ENCODE data around the gene FBXO46.

The FBXO46 gene

GRCh38 chr19:45711851-45712698 is 18.6 kb downstream of the FBXO46 start:
- 97% methylated on average over 72 of the region's 76 CpGs for WGBS
- H3K36me3 ChIP-seq (ENCODE audit: control insufficient read depth in 1 of 2, insufficient read depth in 2 of 2, low read depth in 1 of 2, low read length in 2 of 2) = peaks cover 26 to 33% of the 10 kb centered on the region in 2 experiments

GRCh38 chr19:45710356-45711130 is 20.2 kb downstream of the FBXO46 start:
- DNase-seq = no peak
- WGBS = 98% methylated on average over 7 of the region's 10 CpGs
- H3K4ac ChIP-seq (ENCODE audit: low read depth in 1 of 2, low read length in 2 of 2) = no peak overlapping the region
- no peak overlapping the region for H3K14ac ChIP-seq (ENCODE audit: low read length in 2 of 2)
- no peak overlapping the region for H2BK5ac ChIP-seq (ENCODE audit: low read depth, low read length, poor library complexity, severe bottlenecking)
- no peaks in the 10 kb centered on the region for H3K27me3 ChIP-seq (ENCODE audit: control insufficient read depth in 1 of 2, insufficient read depth in 1 of 2, low read length in 2 of 2)
- no peak overlapping the region for H4K8ac ChIP-seq (ENCODE audit: low read length)
- no peak overlapping the region for H3K18ac ChIP-seq (ENCODE audit: low read depth in 1 of 2, low read length in 2 of 2)
- H2AK5ac ChIP-seq (ENCODE audit: low read length, severe bottlenecking) = no peak overlapping the region
- H2BK12ac ChIP-seq (ENCODE audit: low read length in 2 of 2) = no peak overlapping the region
- peaks cover 5% of the 10 kb centered on the region for H3K4me1 ChIP-seq (ENCODE audit: control insufficient read depth, insufficient read depth, low read depth, low read length)
- no peak overlapping the region for H3K23ac ChIP-seq (ENCODE audit: low read length in 2 of 2)
- H2AFZ ChIP-seq (ENCODE audit: low read depth, low read length) = no peak overlapping the region
- no peak overlapping the region for H3K4me3 ChIP-seq (ENCODE audit: insufficient read depth in 1 of 2, low read depth in 1 of 2, low read length in 2 of 2)
- no peak overlapping the region for H2BK120ac ChIP-seq (ENCODE audit: low read depth, low read length)
- peaks cover 23% of the 10 kb centered on the region for H3K79me1 ChIP-seq (replicated peaks; ENCODE audit: low read length, poor library complexity, severe bottlenecking)
- peaks cover 26 to 33% of the 10 kb centered on the region in 2 experiments for H3K36me3 ChIP-seq (ENCODE audit: control insufficient read depth in 1 of 2, insufficient read depth in 2 of 2, low read depth in 1 of 2, low read length in 2 of 2)
- H2BK15ac ChIP-seq (ENCODE audit: low read depth, poor library complexity, severe bottlenecking) = no peak overlapping the region
- no peak overlapping the region for H3K27ac ChIP-seq (ENCODE audit: low read length, poor library complexity, severe bottlenecking)
- no peak overlapping the region for H4K91ac ChIP-seq (ENCODE audit: low read length)
- H3K9ac ChIP-seq (ENCODE audit: low read length) = no peak overlapping the region
- H3K4me2 ChIP-seq (ENCODE audit: low read length, poor library complexity, severe bottlenecking) = no peak overlapping the region
- H3K9me3 ChIP-seq (ENCODE audit: control insufficient read depth, low read length) = no peaks in the 10 kb centered on the region

More at GRCh38 chr19:45711851-45712698, 18.6 kb downstream of the FBXO46 start:
- Histone ChIP-seq H3K27me3 (ENCODE audit: control insufficient read depth in 1 of 2, insufficient read depth in 1 of 2, low read length in 2 of 2) (no peaks in the 10 kb centered on the region), H2BK12ac (ENCODE audit: low read length in 2 of 2) (no peak overlapping the region), H3K4me3 (ENCODE audit: insufficient read depth in 1 of 2, low read depth in 1 of 2, low read length in 2 of 2) (no peak overlapping the region), H3K23ac (ENCODE audit: low read length in 2 of 2) (no peak overlapping the region), H3K9me3 (ENCODE audit: control insufficient read depth, low read length) (no peaks in the 10 kb centered on the region), H3K79me1 (replicated peaks; ENCODE audit: low read length, poor library complexity, severe bottlenecking) (peaks cover 28% of the 10 kb centered on the region), H2AFZ (ENCODE audit: low read depth, low read length) (no peak overlapping the region), H2AK5ac (ENCODE audit: low read length, severe bottlenecking) (no peak overlapping the region), H3K4me2 (ENCODE audit: low read length, poor library complexity, severe bottlenecking) (no peak overlapping the region), H3K27ac (ENCODE audit: low read length, poor library complexity, severe bottlenecking) (no peak overlapping the region), H3K9ac (ENCODE audit: low read length) (no peak overlapping the region), H4K8ac (ENCODE audit: low read length) (peak overlapping the region; percentile 7), H2BK15ac (ENCODE audit: low read depth, poor library complexity, severe bottlenecking) (no peak overlapping the region), H2BK120ac (ENCODE audit: low read depth, low read length) (no peak overlapping the region), H2BK5ac (ENCODE audit: low read depth, low read length, poor library complexity, severe bottlenecking) (no peak overlapping the region), H4K91ac (ENCODE audit: low read length) (no peak overlapping the region), H3K18ac (ENCODE audit: low read depth in 1 of 2, low read length in 2 of 2) (no peak overlapping the region), H3K4ac (ENCODE audit: low read depth in 1 of 2, low read length in 2 of 2) (no peak overlapping the region), H3K14ac (ENCODE audit: low read length in 2 of 2) (no peak overlapping the region), H3K4me1 (ENCODE audit: control insufficient read depth, insufficient read depth, low read depth, low read length) (peaks cover 5% of the 10 kb centered on the region)
- no peak for DNase-seq

- Histone ChIP-seq H3K18ac (ENCODE audit: low read depth in 1 of 2, low read length in 2 of 2) (no peak overlapping the region), H3K14ac (ENCODE audit: low read length in 2 of 2) (no peak overlapping the region), H3K36me3 (ENCODE audit: control insufficient read depth in 1 of 2, insufficient read depth in 2 of 2, low read depth in 1 of 2, low read length in 2 of 2) (peaks cover 28 to 39% of the 10 kb centered on the region in 2 experiments), H3K79me1 (replicated peaks; ENCODE audit: low read length, poor library complexity, severe bottlenecking) (peaks cover 7% of the 10 kb centered on the region), H2BK5ac (ENCODE audit: low read depth, low read length, poor library complexity, severe bottlenecking) (no peak overlapping the region), H2BK12ac (ENCODE audit: low read length in 2 of 2) (no peak overlapping the region), H3K4me1 (ENCODE audit: control insufficient read depth, insufficient read depth, low read depth, low read length) (peaks cover 8% of the 10 kb centered on the region), H2AK5ac (ENCODE audit: low read length, severe bottlenecking) (no peak overlapping the region), H3K23ac (ENCODE audit: low read length in 2 of 2) (no peak overlapping the region), H2BK15ac (ENCODE audit: low read depth, poor library complexity, severe bottlenecking) (no peak overlapping the region), H3K9ac (ENCODE audit: low read length) (no peak overlapping the region), H3K27me3 (ENCODE audit: control insufficient read depth in 1 of 2, insufficient read depth in 1 of 2, low read length in 2 of 2) (no peaks in the 10 kb centered on the region), H3K4me2 (ENCODE audit: low read length, poor library complexity, severe bottlenecking) (no peak overlapping the region), H2BK120ac (ENCODE audit: low read depth, low read length) (no peak overlapping the region), H2AFZ (ENCODE audit: low read depth, low read length) (no peak overlapping the region), H3K4ac (ENCODE audit: low read depth in 1 of 2, low read length in 2 of 2) (no peak overlapping the region), H3K4me3 (ENCODE audit: insufficient read depth in 1 of 2, low read depth in 1 of 2, low read length in 2 of 2) (no peak overlapping the region), H4K8ac (ENCODE audit: low read length) (no peak overlapping the region), H4K91ac (ENCODE audit: low read length) (no peak overlapping the region), H3K9me3 (ENCODE audit: control insufficient read depth, low read length) (no peaks in the 10 kb centered on the region), H3K27ac (ENCODE audit: low read length, poor library complexity, severe bottlenecking) (no peak overlapping the region)
- no peak for DNase-seq
- 82% methylated on average over 9 of the region's 12 CpGs for WGBS
Observed at GRCh38 chr19:45705710-45706415, 24.8 kb downstream of the FBXO46 start.

GRCh38 chr19:45705115-45705514 is 25.6 kb downstream of the FBXO46 start:
- Histone ChIP-seq H4K91ac (ENCODE audit: low read length) (no peak overlapping the region), H3K79me1 (replicated peaks; ENCODE audit: low read length, poor library complexity, severe bottlenecking) (peaks cover 3% of the 10 kb centered on the region), H2BK5ac (ENCODE audit: low read depth, low read length, poor library complexity, severe bottlenecking) (no peak overlapping the region), H3K27ac (ENCODE audit: low read length, poor library complexity, severe bottlenecking) (no peak overlapping the region), H3K23ac (ENCODE audit: low read length in 2 of 2) (no peak overlapping the region), H3K4me1 (ENCODE audit: control insufficient read depth, insufficient read depth, low read depth, low read length) (peaks cover 8% of the 10 kb centered on the region), H3K27me3 (ENCODE audit: control insufficient read depth in 1 of 2, insufficient read depth in 1 of 2, low read length in 2 of 2) (no peaks in the 10 kb centered on the region), H3K36me3 (ENCODE audit: control insufficient read depth in 1 of 2, insufficient read depth in 2 of 2, low read depth in 1 of 2, low read length in 2 of 2) (peaks cover 25 to 40% of the 10 kb centered on the region in 2 experiments), H3K9me3 (ENCODE audit: control insufficient read depth, low read length) (no peaks in the 10 kb centered on the region), H2AK5ac (ENCODE audit: low read length, severe bottlenecking) (no peak overlapping the region), H3K4me2 (ENCODE audit: low read length, poor library complexity, severe bottlenecking) (no peak overlapping the region), H3K4me3 (ENCODE audit: insufficient read depth in 1 of 2, low read depth in 1 of 2, low read length in 2 of 2) (no peak overlapping the region), H3K14ac (ENCODE audit: low read length in 2 of 2) (no peak overlapping the region), H2AFZ (ENCODE audit: low read depth, low read length) (no peak overlapping the region), H3K9ac (ENCODE audit: low read length) (no peak overlapping the region), H2BK12ac (ENCODE audit: low read length in 2 of 2) (no peak overlapping the region), H2BK120ac (ENCODE audit: low read depth, low read length) (no peak overlapping the region), H4K8ac (ENCODE audit: low read length) (no peak overlapping the region), H2BK15ac (ENCODE audit: low read depth, poor library complexity, severe bottlenecking) (no peak overlapping the region), H3K4ac (ENCODE audit: low read depth in 1 of 2, low read length in 2 of 2) (no peak overlapping the region), H3K18ac (ENCODE audit: low read depth in 1 of 2, low read length in 2 of 2) (no peak overlapping the region)
- DNase-seq = no peak
- 91% methylated on average over 9 of the region's 9 CpGs for WGBS

Measured in mesenchymal stem cell (in vitro differentiated cells and primary cell).